Glutamatergic neuron (in vitro differentiated cells): ENCODE results near the gene RBMY1D. TPM values are rescaled to one million over a fixed set of nuclear protein-coding genes. Genes with fewer than 3 reads are reported as not detected.

Source experiments
- DNase-seq: peaks from one replicate; pipeline ENCODE4 v3.0.0; 2022
- H3K27ac Mint-ChIP-seq: one replicate; pipeline ENCODE4 v1.8.0; 2020; ENCODE audit warnings: mild to moderate bottlenecking, mixed read lengths, inconsistent platforms; ENCODE audit not compliant: unreplicated experiment
- H3K27me3 Mint-ChIP-seq: one replicate; pipeline ENCODE4 v1.8.0; 2020; ENCODE audit warnings: mild to moderate bottlenecking, moderate library complexity, mixed read lengths, inconsistent platforms; ENCODE audit not compliant: unreplicated experiment
- H3K36me3 Mint-ChIP-seq: one replicate; pipeline ENCODE4 v1.8.0; 2020; ENCODE audit warnings: mild to moderate bottlenecking, mixed read lengths, inconsistent platforms; ENCODE audit not compliant: unreplicated experiment
- H3K4me1 Mint-ChIP-seq: one replicate; pipeline ENCODE4 v1.8.0; 2020; ENCODE audit warnings: mild to moderate bottlenecking, low read depth, mixed read lengths, inconsistent platforms; ENCODE audit not compliant: unreplicated experiment
- H3K4me3 Mint-ChIP-seq: one replicate; pipeline ENCODE4 v1.8.0; 2020; ENCODE audit warnings: mild to moderate bottlenecking, mixed read lengths, inconsistent platforms; ENCODE audit not compliant: unreplicated experiment
- H3K9me3 Mint-ChIP-seq: one replicate; pipeline ENCODE4 v1.8.0; 2020; ENCODE audit warnings: mild to moderate bottlenecking, moderate library complexity, mixed read lengths, inconsistent platforms; ENCODE audit not compliant: unreplicated experiment
- total RNA-seq: library from RNA; stranded (reverse); fragmentation: NEBNext Ultra II Directional; extraction: Animal tissue kit (Norgen Biotek cat#: 25700); gene quantifications from one replicate; pipeline ENCODE4 v1.2.1, GENCODE V29; 2021; ENCODE audit not compliant: unreplicated experiment
- TF ChIP-seq, protein P1 (sequence below): fragments of 200-600 bp; sonication (generic); IDR thresholded peaks from one replicate; pipeline ENCODE4 v1.5.0; 2021; ENCODE audit not compliant: partially characterized antibody, unreplicated experiment

RBMY1D gene
- total RNA-seq, 1 donor from 2014 or later: not detected

DNA sequence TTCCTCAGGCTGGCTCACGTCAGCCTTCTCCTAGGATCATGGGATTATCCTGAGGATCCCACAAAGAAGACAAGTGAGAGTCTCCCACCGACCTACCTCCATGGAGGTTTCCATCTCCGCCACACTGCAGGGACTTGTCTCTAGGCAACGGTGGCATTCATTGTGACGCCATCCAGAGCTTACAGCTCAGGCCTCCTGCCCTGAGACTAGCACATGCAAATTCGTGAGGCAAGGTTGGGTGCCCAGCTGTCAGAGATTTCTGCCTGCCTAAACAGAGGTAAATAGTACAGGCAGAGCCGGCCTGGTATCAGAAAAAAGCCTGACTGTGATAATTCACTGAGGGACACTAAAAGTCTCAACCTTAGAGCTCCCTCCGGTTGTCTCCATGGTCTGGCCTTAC is 58.0 kb downstream of the RBMY1D start:
- Mint-ChIP-seq H3K4me1 (no peaks in the 10 kb centered on the region), H3K27ac (no peak overlapping the region), H3K4me3 (no peak overlapping the region), H3K27me3 (no peaks in the 10 kb centered on the region), H3K36me3 (no peaks in the 10 kb centered on the region), H3K9me3 (no peaks in the 10 kb centered on the region)
- TF ChIP-seq, protein P1, sequence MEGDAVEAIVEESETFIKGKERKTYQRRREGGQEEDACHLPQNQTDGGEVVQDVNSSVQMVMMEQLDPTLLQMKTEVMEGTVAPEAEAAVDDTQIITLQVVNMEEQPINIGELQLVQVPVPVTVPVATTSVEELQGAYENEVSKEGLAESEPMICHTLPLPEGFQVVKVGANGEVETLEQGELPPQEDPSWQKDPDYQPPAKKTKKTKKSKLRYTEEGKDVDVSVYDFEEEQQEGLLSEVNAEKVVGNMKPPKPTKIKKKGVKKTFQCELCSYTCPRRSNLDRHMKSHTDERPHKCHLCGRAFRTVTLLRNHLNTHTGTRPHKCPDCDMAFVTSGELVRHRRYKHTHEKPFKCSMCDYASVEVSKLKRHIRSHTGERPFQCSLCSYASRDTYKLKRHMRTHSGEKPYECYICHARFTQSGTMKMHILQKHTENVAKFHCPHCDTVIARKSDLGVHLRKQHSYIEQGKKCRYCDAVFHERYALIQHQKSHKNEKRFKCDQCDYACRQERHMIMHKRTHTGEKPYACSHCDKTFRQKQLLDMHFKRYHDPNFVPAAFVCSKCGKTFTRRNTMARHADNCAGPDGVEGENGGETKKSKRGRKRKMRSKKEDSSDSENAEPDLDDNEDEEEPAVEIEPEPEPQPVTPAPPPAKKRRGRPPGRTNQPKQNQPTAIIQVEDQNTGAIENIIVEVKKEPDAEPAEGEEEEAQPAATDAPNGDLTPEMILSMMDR: no peak
- DNase-seq: no peak

DNA sequence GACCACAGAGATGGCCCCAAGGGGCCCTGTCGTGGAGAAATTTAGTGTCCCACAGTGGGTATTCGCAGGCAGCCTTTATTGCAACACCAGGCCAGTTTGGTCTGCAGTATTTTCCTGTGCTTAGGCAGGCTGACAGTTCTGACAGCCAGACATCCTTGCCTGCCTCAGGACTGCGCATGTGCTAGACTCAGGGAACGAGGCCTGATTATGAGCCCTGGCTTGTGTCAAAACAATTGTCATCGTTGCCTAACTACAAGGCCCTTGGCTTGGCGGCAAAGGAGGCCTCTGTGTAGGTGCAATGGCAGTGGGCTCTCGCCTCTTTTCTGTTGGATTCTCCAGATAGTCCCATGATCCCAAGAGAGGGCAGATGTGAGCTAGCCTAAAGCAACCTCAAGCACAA is 59.3 kb downstream of the RBMY1D start:
- Mint-ChIP-seq H3K27ac (no peak overlapping the region), H3K36me3 (no peaks in the 10 kb centered on the region), H3K4me3 (no peak overlapping the region)

More for the DNA sequence above, 59.3 kb downstream of the RBMY1D start:
- Mint-ChIP-seq H3K27me3 (no peaks in the 10 kb centered on the region), H3K4me1 (no peaks in the 10 kb centered on the region), H3K9me3 (no peaks in the 10 kb centered on the region)
- DNase-seq: no peak
- TF ChIP-seq, protein P1: no peak

Other genes starting within 250 kb of the RBMY1D start
- not detected for gene RBMY1E, start 23.5 kb upstream of the RBMY1D start, total RNA-seq